Lower leg skin (tissue), 3 donors: ENCODE measurements around the gene ABHD16A.

Experiments
- CTCF ChIP-seq, 3 donors: fragments of 450-650 bp; IDR thresholded peaks; one replicate each; pipeline ENCODE4 v1.5.1; 2016; ENCODE audit warnings: antibody characterized with exemption in 3 of 3, mild to moderate bottlenecking in 3 of 3, moderate library complexity in 2 of 3
- POLR2A ChIP-seq, 2 donors: fragments of 450-650 bp; IDR thresholded peaks; one replicate each; pipeline ENCODE4 v1.6.1; 2016 to 2017; ENCODE audit warnings: antibody characterized with exemption in 2 of 2, mild to moderate bottlenecking in 1 of 2, moderate library complexity in 1 of 2

GRCh38 chr6:31707701-31708100 lies 4.6 kb upstream of the ABHD16A start:
- TF ChIP-seq CTCF (IDR thresholded peaks at IDR 0.05) = no peak
- no peak for TF ChIP-seq POLR2A (IDR thresholded peaks at IDR 0.05)
